ENCODE results near the gene LTA4H.

The LTA4H gene

GRCh38 chr12:95953000-95953399 lies 82.4 kb downstream of the LTA4H start:
- DNase-seq, result no peak

GRCh38 chr12:95951515-95951914 lies 83.9 kb downstream of the LTA4H start:
- DNase-seq, result no peak

Data from right hindlimb (tissue), 1 donor.